ENCODE measurements around the gene B2M. TPM values are rescaled to one million over a fixed set of nuclear protein-coding genes. Genes with fewer than 3 reads are reported as not detected.

B2M gene
- total and polyA plus RNA-seq, 10 of the 15 experiments (the other 5 are each of a cell fraction or from before 2014, with no cell fraction given): 2,901 to 22,794 (median 8,374) TPM

DNA sequence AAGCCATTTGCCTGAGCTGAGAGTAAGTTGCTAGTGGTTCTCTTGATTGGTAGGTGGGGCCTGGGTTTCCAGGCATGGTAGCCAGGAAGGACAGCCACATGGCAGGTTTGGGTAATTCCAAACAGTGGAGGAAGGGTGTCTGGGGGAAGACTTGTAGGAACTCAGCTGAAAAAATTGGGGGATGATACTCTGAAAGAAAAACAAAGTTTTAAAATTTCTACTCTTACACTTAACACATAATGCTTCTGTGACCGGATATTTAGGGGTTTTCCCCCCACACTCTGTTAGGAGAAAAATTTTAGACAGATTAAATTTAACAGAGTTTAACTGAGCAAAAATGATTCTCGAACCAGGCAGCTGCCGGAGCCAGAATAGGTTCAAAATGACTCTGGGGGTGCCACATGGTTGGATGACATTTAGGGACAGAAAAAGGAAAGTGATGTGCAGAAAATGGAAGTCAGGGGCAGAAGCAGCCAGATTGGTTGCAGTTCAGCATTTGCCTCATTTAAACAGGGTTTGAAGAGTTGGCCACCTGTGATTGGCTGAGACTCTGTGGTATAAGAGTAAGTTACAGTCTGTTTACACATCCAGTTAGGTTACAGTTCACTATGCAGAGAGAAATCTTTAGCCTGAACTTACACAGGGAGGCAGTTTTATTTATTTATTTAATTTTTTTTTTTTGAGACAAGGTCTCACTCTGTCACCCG, 8.1 kb downstream of the B2M start (continued):
- TF ChIP-seq BCL3 (IDR thresholded peaks at IDR 0.05; ENCODE audit: borderline replicate concordance, insufficient read depth, low read depth, low read length, poor library complexity, severe bottlenecking) (peak; percentile 98), MEF2A (IDR thresholded peaks at IDR 0.05; ENCODE audit: insufficient read depth, low read depth, low read length) (peak; percentile 66; the same call in 1 of the 2 replicates), CHD1 (IDR thresholded peaks at IDR 0.05; ENCODE audit: low read depth, low read length) (no peak), MXI1 (IDR thresholded peaks at IDR 0.05; ENCODE audit: low read depth, low read length) (peak; percentile 87), ZNF687 (IDR thresholded peaks at IDR 0.05) (peak; percentile 86), SMAD5 (IDR thresholded peaks at IDR 0.05; ENCODE audit: low read depth) (peak; percentile 32), TCF12 (IDR thresholded peaks at IDR 0.05; ENCODE audit: low read depth, low read length) (no peak), SREBF2 (IDR thresholded peaks at IDR 0.05; ENCODE audit: low read length) (no peak), RUNX3 (IDR thresholded peaks at IDR 0.05; ENCODE audit: low read length) (peak; percentile 41; the same call in 1 of the 2 replicates), SREBF1 (IDR thresholded peaks at IDR 0.05; ENCODE audit: low read length) (no peak), CUX1 (IDR thresholded peaks at IDR 0.05; ENCODE audit: insufficient replicate concordance, low read depth, low read length) (peak; percentile 88), SUZ12 (IDR thresholded peaks at IDR 0.05; ENCODE audit: unreplicated experiment) (no peak), DPF2 (IDR thresholded peaks at IDR 0.05) (no peak), RCOR1 (conservative IDR thresholded peaks at IDR 0.05; ENCODE audit: low read depth, low read length) (no peak), NRF1 (conservative IDR thresholded peaks at IDR 0.05; ENCODE audit: low read depth, low read length) (no peak)
- TF ChIP-seq, protein P1, sequence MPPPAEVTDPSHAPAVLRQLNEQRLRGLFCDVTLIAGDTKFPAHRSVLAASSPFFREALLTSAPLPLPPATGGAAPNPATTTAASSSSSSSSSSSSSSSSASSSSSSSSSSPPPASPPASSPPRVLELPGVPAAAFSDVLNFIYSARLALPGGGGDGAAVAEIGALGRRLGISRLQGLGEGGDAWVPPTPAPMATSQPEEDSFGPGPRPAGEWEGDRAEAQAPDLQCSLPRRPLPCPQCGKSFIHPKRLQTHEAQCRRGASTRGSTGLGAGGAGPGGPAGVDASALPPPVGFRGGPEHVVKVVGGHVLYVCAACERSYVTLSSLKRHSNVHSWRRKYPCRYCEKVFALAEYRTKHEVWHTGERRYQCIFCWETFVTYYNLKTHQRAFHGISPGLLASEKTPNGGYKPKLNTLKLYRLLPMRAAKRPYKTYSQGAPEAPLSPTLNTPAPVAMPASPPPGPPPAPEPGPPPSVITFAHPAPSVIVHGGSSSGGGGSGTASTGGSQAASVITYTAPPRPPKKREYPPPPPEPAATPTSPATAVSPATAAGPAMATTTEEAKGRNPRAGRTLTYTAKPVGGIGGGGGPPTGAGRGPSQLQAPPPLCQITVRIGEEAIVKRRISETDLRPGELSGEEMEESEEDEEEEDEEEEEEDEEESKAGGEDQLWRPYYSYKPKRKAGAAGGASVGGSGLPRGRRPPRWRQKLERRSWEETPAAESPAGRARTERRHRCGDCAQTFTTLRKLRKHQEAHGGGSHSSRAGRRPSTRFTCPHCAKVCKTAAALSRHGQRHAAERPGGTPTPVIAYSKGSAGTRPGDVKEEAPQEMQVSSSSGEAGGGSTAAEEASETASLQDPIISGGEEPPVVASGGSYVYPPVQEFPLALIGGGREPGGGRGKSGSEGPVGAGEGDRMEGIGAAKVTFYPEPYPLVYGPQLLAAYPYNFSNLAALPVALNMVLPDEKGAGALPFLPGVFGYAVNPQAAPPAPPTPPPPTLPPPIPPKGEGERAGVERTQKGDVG (CRISPR knock-in tag; IDR thresholded peaks at IDR 0.05): peak; percentile 80
